Measurements from ENCODE around the gene BMF. TPM values are rescaled to one million over a fixed set of nuclear protein-coding genes. Genes with fewer than 3 reads are reported as not detected.
"Not testable (repeated sequence)": the region's sequence is repeated elsewhere in the genome, so short reads cannot be mapped to it uniquely, and the experiment has no call there.

BMF gene
- total RNA-seq: 10 to 100 TPM; 20.6 to 24.6 TPM

GRCh38 chr15:40108855-40109735 lies at the start of gene BMF:
Gene BMF, minus strand, starts transcription at chr15:40108879. Its CDS starts 2,793 bp downstream, at chr15:40106086.
- peak within 1 kb of the TSS; percentile 91 for H3K4me3 Mint-ChIP-seq
- DNase-seq (peak; percentile 97), ATAC-seq (ENCODE audit: low read depth) (peak; percentile 79)
- no peaks in the 10 kb centered on the region for H3K9me3 Mint-ChIP-seq
- POLR2A ChIA-PET: interaction anchor here (0.7 to 4.4 kb wide), 5 partner anchors 10 to 60 kb away, joined by 3 to 28 read pairs (median 6); partner anchors contain the start of gene BUB1B
- no peaks in the 10 kb centered on the region for H3K36me3 Mint-ChIP-seq
- H3K27ac Mint-ChIP-seq: peak within 1 kb of the TSS; percentile 81
- peaks cover 24% of the 10 kb centered on the region for H3K27me3 Mint-ChIP-seq
- peaks cover 45% of the 10 kb centered on the region for H3K4me1 Mint-ChIP-seq

- Mint-ChIP-seq H3K27ac (no peak overlapping the region), H3K27me3 (peaks cover 2% of the 10 kb centered on the region), H3K9me3 (no peaks in the 10 kb centered on the region), H3K36me3 (peaks cover 1% of the 10 kb centered on the region), H3K4me3 (no peak overlapping the region), H3K4me1 (peaks cover 3% of the 10 kb centered on the region)
- POLR2A ChIA-PET: interaction anchor here (0.6 kb wide), 1 partner anchor 30 kb away, joined by 3 read pairs; no protein-coding TSS in a partner anchor
- DNase-seq: no peak
- ATAC-seq (ENCODE audit: low read depth): no peak
These were observed 49.2 kb upstream of the BMF start for GRCh38 chr15:40157778-40158447.

- Mint-ChIP-seq H3K4me3 (no peak overlapping the region), H3K9me3 (no peaks in the 10 kb centered on the region), H3K36me3 (no peaks in the 10 kb centered on the region), H3K27me3 (peaks cover 8% of the 10 kb centered on the region), H3K4me1 (peaks cover 1% of the 10 kb centered on the region), H3K27ac (peak overlapping the region; percentile 34)
- POLR2A ChIA-PET: no interaction called here
- ATAC-seq (ENCODE audit: low read depth) (no peak), DNase-seq (no peak)
These were observed 46.7 kb upstream of the BMF start for GRCh38 chr15:40155270-40155910.

GRCh38 chr15:40154821-40155220 lies 46.1 kb upstream of the BMF start:
- DNase-seq; ATAC-seq (ENCODE audit: low read depth); H3K4me1 Mint-ChIP-seq; H3K4me3 Mint-ChIP-seq; H3K36me3 Mint-ChIP-seq; H3K27ac Mint-ChIP-seq; POLR2A ChIA-PET; H3K27me3 Mint-ChIP-seq; H3K9me3 Mint-ChIP-seq: not testable (repeated sequence)

- H3K9me3 Mint-ChIP-seq: no peaks in the 10 kb centered on the region
- no peak overlapping the region for H3K4me3 Mint-ChIP-seq
- no peak overlapping the region for H3K27ac Mint-ChIP-seq
- no peak for DNase-seq
- H3K27me3 Mint-ChIP-seq: peaks cover 8% of the 10 kb centered on the region
- POLR2A ChIA-PET: no interaction called here
- peaks cover 1% of the 10 kb centered on the region for H3K4me1 Mint-ChIP-seq
- no peaks in the 10 kb centered on the region for H3K36me3 Mint-ChIP-seq
- no peak for ATAC-seq (ENCODE audit: low read depth)
These were observed 43.3 kb upstream of the BMF start for GRCh38 chr15:40151991-40152390.

GRCh38 chr15:40151499-40151898 lies 42.8 kb upstream of the BMF start:
- Mint-ChIP-seq H3K36me3 (no peaks in the 10 kb centered on the region), H3K4me3 (no peak overlapping the region), H3K9me3 (no peaks in the 10 kb centered on the region), H3K4me1 (peaks cover 1% of the 10 kb centered on the region), H3K27ac (no peak overlapping the region), H3K27me3 (peaks cover 7% of the 10 kb centered on the region)
- no peak for ATAC-seq (ENCODE audit: low read depth)
- POLR2A ChIA-PET: no interaction called here
- no peak for DNase-seq

- Mint-ChIP-seq H3K9me3 (no peaks in the 10 kb centered on the region), H3K4me1 (no peaks in the 10 kb centered on the region), H3K27ac (no peak overlapping the region), H3K27me3 (peaks cover 6% of the 10 kb centered on the region), H3K36me3 (no peaks in the 10 kb centered on the region), H3K4me3 (no peak overlapping the region)
- POLR2A ChIA-PET: no interaction called here
- DNase-seq (no peak), ATAC-seq (ENCODE audit: low read depth) (no peak)
These were observed 41.7 kb upstream of the BMF start for GRCh38 chr15:40150163-40150925.

- Mint-ChIP-seq H3K27ac (no peak overlapping the region), H3K4me1 (no peaks in the 10 kb centered on the region), H3K36me3 (no peaks in the 10 kb centered on the region), H3K4me3 (no peak overlapping the region), H3K27me3 (peaks cover 6% of the 10 kb centered on the region), H3K9me3 (no peaks in the 10 kb centered on the region)
- ATAC-seq (ENCODE audit: low read depth) (no peak), DNase-seq (no peak)
- POLR2A ChIA-PET: no interaction called here
These were observed 40.7 kb upstream of the BMF start for GRCh38 chr15:40149339-40149738.

- DNase-seq: no peak
- Mint-ChIP-seq H3K27me3 (peaks cover 6% of the 10 kb centered on the region), H3K9me3 (no peaks in the 10 kb centered on the region), H3K4me3 (no peak overlapping the region), H3K36me3 (no peaks in the 10 kb centered on the region), H3K27ac (no peak overlapping the region), H3K4me1 (peaks cover 2% of the 10 kb centered on the region)
- POLR2A ChIA-PET: no interaction called here
- no peak for ATAC-seq (ENCODE audit: low read depth)
These were observed 37.4 kb upstream of the BMF start for GRCh38 chr15:40146037-40146436.

GRCh38 chr15:40142428-40142827 lies 33.7 kb upstream of the BMF start:
- DNase-seq: no peak
- H3K27me3 Mint-ChIP-seq: peaks cover 6% of the 10 kb centered on the region
- H3K4me3 Mint-ChIP-seq: no peak overlapping the region
- H3K4me1 Mint-ChIP-seq: peaks cover 2% of the 10 kb centered on the region
- no peak overlapping the region for H3K27ac Mint-ChIP-seq
- H3K36me3 Mint-ChIP-seq: no peaks in the 10 kb centered on the region
- POLR2A ChIA-PET: no interaction called here
- no peaks in the 10 kb centered on the region for H3K9me3 Mint-ChIP-seq
- no peak for ATAC-seq (ENCODE audit: low read depth)

GRCh38 chr15:40138201-40138570 lies 29.5 kb upstream of the BMF start:
- DNase-seq; H3K36me3 Mint-ChIP-seq; H3K27me3 Mint-ChIP-seq; H3K4me3 Mint-ChIP-seq; ATAC-seq (ENCODE audit: low read depth); POLR2A ChIA-PET; H3K9me3 Mint-ChIP-seq; H3K4me1 Mint-ChIP-seq; H3K27ac Mint-ChIP-seq: not testable (repeated sequence)

- no peaks in the 10 kb centered on the region for H3K36me3 Mint-ChIP-seq
- peaks cover 4% of the 10 kb centered on the region for H3K27me3 Mint-ChIP-seq
- H3K4me1 Mint-ChIP-seq: no peaks in the 10 kb centered on the region
- H3K4me3 Mint-ChIP-seq: no peak overlapping the region
- no peak overlapping the region for H3K27ac Mint-ChIP-seq
- no peaks in the 10 kb centered on the region for H3K9me3 Mint-ChIP-seq
- no peak for DNase-seq
- ATAC-seq (ENCODE audit: low read depth): no peak
- POLR2A ChIA-PET: no interaction called here
These were observed 28.9 kb upstream of the BMF start for GRCh38 chr15:40137303-40138200.
